T follicular helper cell (primary cell): ENCODE measurements around the gene HOXD9.

ENCODE experiments used
- DNase-seq: peaks from one replicate; pipeline ENCODE4 v3.0.0-alpha.2; 2020; ENCODE audit warnings: low read depth

HOXD9 gene

DNA sequence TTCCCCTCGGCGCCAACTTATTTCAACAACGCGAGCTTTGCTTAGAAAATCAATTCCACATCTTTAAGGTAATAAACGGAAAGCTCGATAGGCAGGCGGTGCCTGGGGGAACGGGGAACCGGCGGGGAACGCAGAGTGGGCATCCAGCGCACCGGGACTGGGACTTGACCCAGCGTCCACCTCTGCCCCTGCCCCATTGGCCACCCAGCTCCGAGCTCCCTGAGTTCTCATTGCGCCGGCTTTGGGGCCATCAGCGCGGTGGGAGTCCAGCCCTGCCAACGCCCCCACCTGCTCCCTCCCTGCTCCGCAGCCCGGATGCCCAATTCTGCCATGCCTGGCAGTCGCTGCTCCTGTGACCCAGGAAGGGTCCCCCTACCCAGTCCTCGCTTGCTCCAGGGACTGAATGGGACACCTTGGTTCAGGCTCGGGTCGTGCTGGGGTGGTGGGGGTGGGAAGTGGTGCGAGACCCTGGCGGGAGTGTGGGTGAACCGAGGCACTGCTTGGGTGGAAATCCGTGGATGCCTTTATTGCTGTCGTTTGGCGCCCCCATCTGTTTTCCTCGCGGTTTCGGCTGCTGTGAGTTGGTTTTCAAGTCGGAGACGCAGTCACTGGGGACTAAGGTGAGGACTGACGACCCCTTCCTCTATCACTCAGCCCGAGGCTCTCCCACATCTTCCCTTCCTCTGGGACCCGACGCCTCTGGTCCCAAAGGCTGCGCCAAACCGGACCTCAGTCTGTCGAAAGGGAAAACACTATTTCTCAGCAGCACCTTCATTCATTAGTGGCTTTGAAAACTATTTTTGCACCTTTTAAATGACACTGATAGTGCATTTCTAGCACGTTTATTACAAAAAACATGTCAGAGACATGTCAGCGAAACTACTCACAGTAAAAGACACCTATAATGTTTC lies 36.4 kb upstream of the HOXD9 start:
- no peak for DNase-seq

DNA sequence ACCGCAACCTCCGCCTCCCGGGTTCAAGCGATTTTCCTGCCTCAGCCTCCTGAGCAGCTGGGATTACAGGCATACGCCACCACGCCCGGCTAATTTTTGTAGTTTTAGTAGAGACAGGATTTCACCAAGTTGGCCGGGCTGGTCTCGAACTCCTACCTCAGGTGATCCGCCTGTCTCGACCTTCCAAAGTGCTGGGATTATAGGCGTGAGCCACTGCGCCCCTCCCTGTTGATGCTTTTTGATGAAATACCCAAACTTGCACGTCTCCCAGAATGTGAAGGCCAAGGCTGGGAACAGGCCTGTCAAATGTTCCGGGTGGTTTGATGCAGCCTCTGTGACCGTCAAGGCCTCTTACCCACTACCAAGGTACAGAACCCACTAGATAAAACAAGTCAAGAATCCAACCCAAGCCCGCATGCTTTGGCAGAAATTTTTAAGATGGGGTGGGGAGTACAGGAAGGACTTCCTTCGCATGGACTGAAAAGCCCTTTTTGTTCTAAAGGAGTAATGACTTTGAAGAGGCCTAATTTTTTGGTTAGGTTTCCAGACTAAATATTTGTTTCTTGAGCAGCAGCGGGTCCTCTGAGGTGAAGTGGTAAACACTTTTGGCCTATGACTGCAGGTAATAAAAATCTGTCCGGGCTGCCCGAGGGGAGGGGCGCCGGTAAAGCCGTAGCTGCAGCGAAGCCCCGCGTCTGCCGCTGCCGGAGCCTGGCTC lies 35.0 kb upstream of the HOXD9 start:
- DNase-seq: no peak

DNA sequence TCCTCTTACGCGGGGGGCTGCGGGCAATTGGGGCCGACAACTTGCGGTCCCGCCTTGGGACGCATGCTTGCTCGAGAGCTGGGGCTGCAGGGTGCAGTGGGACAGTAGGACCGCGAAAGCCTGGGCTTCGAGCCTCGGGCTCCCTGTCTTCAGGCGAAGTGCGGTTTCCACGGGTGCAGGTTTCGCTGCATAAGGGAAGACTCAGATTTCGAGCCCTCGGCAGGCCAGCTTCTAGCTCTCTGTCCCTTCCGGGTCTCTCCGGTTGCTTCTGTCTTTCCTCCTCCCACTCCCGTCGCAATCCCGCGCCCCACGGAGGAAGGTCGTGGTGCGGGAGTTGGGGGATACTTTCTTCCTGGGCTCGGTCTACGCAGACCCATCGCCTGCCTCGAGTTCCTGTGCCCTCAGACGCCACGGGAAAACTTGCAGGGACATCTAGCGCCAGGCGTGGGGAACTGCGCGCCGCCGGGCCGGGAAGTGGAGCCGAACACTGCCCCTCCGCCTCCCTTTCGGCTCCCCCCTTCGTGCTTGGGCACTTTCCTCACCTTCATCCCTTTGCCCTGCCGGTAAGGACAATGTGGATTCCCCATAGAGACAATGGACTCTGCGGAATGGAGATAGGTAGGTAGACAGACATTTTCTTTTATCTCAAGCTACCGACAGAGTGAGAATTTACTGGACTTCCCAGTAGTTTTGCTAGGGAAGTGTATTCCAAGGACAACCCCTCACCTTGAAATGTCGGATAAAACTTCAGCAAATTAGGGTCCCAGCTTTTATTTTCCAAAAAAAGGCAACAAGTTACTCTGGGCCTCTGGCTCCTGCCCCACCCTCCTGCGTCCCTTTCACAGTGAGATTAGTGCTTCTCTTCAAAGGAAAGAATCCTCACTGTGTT lies 34.2 kb upstream of the HOXD9 start:
- DNase-seq: no peak

DNA sequence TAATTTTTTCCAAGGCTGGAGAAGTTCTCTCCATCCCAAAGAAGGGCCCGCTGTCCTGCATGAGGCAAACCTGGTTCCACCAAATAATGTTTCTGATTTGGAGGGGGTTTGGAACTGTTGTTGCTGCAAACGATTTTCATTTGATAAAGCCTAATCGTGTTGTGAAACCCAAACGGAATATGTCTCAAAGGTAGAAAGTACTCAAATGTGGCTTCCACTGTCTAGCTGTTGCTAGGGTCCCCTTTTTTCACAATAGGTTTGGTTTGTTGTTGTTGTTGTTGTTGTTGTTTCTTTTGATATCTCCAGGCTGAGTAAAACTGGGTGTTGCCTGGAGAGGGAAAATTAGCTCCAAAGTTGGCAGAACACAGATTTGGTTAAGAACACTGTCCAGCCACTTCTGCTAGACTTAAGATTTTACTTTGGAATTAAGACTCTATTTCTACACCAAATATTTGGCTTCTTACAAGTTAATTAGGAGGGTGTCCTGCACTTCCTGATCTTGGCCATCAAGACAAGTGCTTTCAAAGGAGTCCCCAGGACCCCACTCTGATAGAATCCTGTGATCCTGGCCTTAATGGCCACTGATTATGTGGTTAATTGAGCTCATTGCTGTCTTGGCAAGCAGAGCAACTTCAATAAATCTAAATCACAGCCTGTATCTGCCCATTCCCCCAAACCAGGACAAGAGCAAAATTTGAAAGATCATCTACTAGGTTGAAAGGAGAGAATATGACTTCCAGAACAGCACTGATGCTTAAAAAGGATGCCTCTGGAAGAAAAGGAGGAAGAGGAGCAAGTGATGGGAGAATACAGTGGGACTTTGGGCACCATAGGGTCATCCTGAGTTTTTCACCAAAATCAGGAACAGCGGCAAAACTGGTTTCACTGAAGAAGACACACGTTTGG lies 33.3 kb upstream of the HOXD9 start:
- DNase-seq: no peak

DNA sequence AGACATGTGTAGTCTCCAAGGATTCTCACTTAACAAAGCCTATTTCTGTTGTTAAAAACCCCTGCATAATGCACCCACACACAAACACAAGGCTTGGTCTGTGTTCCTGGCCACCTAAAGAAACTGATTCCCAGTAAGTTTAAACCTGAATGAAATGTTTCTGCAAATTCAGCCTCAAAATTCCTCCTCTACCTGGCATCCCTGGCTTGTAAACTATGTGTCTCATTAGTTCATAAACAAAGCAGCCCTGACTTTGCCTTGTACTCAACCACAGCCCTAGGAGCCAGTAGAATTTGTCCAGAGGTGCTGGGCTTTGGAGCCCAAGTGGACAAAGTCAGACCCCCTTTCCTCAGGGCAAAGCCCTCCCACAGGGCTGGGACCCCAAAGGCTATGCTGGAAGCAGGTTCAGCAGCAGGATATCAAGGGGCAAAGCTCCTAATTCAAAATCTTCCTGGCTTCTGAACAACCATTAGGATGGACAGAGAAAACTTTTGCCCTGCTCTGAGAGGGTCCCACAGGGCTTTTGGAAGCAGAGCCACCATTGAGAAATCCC lies 32.6 kb upstream of the HOXD9 start:
- no peak for DNase-seq

DNA sequence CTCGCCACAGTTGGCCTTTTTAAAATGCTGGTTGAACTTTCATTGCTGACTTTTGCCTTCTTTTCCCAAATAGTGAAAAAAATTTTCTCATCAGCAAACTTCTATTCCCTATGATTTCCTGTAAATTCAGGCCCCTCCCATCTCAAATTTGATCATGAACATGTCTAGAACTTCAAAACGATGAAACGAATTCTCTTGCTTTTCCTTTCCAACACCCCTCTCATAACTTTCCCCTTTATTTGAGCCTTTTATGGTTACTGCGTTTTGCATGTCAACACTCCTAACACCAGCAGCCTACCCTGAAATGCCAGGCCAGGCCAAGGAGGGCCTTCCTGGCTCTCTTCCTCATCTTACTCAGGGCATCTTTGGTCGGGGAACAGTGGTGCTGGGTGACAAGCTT lies 31.7 kb upstream of the HOXD9 start:
- no peak for DNase-seq

DNA sequence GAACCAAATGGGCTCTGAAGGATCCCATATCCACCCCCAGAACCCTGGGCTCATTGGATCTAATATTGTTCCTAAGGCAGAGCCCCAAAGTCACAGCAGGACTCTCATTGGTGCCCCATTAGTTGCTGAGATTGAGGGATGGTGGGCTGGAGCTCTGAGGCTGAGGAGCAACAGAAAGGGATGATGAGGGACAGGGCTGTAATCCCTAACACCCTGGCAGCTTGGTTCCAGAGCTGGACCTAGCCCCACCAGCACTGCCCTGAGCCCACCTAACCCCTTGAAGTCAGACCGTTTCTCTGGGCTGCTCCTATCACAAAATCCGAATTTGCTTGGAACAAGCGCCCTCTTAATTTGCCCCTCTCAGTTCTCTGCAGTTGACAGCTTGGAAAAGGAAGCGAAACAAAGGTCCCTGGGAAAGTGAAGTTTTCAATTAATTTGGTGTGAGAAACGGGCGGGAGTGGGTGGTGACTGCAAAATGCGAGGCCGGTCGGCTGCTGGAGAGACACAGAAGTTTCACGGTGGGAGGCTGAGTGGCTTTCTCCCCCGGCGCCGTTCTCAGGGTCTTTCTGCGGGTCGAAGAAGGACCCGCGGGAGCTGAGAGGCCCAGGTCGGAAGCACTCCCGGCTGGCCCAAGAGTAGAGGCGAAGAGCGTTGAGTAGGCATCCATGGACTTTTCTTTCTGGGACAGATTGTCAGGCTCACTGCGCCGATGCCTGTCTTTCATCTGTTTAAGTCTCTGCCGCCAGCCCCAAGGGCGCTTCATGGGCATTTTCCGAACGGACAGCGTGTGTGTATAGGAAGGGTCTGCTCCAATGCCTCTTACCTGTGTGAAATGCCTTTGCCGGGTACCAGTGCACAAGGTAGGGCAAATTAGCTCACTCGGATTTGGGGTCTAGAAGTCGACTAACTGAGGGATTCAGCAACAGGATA lies 30.9 kb upstream of the HOXD9 start:
- DNase-seq: no peak

DNA sequence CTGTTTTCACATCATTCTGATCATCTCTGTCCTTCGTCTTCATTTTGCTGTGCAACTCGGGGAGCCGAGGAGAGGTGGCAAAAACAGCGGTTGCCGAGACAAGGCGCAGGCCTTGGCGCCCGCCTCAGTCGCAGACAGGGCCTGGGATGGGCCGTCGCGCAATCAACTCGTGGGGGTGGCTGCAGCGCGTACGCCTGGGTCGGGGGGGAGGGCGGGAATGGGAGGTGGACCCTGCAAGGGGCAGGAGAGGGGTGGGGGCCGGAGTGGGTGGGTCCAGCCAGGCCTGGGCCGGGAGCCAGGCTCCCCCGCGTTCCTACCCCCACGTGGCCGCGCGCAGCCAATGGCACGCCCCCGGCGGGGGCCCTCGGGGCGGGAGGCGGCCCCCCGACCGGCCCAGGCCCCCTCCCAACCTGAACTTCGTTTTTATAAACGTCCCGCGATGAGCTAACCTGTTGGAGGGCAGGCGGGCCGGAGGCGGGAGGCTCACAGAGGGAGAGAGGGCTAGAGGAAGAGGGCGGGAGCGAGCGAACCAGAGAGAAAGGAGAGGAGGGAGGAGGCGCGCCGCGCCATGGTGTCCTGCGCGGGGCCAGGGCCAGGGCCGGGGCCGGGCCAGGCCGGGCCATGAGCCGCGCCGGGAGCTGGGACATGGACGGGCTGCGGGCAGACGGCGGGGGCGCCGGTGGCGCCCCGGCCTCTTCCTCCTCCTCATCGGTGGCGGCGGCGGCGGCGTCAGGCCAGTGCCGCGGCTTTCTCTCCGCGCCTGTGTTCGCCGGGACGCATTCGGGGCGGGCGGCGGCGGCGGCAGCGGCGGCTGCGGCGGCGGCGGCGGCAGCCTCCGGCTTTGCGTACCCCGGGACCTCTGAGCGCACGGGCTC lies 30.0 kb upstream of the HOXD9 start, which contains the start of gene HOXD13:
TSS of gene HOXD13 (plus strand) at position 452 of the 875 bp plus-strand sequence. CDS start at position 622, 170 bp downstream.
- no peak for DNase-seq

DNA sequence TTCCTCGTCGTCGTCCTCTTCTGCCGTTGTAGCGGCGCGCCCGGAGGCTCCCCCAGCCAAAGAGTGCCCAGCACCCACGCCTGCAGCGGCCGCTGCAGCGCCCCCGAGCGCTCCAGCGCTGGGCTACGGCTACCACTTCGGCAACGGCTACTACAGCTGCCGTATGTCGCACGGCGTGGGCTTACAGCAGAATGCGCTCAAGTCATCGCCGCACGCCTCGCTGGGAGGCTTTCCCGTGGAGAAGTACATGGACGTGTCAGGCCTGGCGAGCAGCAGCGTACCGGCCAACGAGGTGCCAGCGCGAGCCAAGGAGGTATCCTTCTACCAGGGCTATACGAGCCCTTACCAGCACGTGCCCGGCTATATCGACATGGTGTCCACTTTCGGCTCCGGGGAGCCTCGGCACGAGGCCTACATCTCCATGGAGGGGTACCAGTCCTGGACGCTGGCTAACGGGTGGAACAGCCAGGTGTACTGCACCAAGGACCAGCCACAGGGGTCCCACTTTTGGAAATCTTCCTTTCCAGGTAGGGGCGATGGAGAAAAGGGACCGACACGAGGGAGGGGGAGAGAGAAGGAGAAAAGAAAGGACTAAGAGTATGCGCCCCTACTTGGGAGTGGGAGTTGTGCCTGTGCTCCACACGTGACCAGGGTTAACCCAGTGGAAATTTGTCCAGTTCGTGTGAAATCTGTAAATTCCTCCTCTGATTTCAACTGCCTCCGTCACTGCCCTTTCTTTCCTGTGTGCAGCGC lies 29.2 kb upstream of the HOXD9 start:
- DNase-seq: no peak

DNA sequence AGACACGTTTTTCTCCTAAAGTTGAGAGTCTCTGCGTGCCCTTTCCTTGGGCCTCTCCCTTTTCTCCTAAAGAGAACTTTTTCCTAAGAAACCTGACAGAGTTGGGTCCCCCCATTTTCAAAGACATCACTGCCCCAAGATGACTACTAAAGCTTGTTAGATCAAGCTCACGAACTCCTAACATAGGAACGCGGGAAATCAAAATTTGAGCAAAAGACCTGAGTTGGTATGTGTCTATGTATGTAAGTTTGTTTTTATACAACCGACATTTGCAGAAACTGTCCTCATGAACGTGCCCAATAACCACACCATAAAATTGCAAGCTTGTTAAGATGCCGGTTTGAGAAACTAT lies 28.6 kb upstream of the HOXD9 start:
- no peak for DNase-seq

DNA sequence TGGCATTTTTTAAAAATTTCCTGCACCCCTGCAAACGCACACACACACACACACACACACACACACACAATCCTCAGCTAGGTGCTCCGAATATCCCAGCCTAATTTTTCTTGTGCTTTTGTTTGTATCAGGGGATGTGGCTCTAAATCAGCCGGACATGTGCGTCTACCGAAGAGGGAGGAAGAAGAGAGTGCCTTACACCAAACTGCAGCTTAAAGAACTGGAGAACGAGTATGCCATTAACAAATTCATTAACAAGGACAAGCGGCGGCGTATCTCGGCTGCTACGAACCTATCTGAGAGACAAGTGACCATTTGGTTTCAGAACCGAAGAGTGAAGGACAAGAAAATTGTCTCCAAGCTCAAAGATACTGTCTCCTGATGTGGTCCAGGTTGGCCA lies 28.2 kb upstream of the HOXD9 start:
- DNase-seq: no peak

DNA sequence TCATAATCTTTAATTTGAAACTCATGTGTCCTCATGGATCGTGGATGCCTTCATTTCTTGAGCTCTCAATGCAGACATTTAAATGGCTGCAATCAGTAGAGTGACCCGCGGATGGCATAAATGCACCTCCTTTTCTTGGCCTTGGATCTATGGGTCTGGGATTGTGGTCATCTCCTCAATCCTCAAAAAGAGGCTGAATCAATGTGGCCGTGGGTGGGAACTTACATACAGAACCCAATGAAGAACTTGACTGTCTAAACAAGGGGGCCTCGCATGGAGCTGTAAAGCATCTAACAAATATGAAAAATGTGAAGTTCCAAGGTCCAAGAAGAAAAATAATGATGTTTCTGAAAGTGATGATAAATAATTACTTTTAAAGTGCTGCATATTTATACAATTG lies 27.1 kb upstream of the HOXD9 start:
- DNase-seq: no peak

DNA sequence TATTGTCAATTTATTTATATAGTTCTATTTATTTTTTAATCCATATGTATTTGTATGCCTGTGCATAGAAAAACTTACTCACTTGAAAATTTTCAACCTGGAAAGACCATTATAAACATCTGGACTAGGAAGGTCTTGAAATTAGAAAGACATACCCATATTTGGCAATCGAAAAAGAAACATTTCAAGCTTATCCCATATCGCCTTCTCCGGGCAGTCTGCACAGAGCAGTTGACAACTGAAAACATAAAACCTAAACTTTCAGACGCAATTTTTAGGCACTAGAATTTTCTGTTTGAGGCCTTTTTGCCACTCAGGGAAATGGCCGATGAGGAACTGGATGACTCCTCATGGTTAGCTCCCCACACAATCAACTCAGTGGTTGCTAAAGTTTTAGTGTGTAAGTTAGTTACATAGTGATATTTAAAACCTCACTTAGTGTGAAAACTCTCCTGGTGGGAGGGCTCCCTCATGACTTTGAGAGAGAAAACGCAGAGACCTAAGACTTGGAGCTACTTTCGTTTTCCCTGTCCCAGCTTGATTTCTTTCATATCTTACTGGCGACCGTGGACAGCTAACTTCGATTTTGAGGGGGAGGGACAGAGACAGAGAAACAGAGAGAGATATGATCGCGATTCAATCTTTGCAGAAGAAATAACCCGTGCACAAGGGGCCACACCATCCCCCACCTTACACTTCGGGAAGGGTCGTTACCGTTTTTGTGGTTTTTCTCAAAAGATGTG lies 26.1 kb upstream of the HOXD9 start:
- DNase-seq: no peak

DNA sequence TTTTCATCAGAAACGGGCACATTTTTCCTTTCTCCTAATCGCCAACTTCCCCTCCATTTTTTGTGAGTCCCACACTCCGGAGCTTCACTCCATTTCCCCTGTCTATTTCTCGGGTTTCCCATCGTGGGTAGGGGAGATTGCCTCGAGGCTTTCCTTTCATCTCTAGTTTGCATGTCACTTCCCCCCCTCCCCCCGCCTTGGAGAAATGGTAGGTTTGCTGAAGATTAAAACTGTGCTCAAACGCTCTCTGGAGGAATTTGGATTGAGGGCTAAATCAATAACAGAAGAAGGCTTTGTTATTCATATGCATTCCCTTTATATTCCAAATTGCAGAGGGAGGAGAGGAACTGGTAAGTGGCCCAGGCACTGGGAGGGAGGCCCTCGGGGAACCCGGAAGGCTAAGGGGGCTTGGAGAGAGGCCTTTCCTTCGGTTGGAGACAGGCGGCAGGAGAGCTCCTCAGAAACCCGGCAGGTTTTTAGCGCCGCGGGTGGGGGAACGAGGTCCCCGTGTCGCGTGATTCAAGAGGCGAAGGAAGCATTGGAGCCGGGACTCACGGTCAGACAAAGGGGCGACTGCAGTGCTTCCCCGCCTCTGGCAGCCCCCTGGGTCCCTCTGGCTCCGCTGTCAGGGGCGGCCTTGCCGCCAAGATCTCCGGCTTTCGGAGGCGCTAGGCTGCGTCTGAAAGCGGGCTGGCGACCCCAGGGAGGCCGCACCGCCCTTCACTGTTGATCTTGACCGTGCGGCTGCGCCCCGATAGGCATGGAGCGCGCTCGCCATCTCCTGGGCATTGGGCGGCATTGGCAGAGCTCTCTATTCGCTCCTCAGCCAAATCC lies 25.3 kb upstream of the HOXD9 start:
- DNase-seq: peak; percentile 38

DNA sequence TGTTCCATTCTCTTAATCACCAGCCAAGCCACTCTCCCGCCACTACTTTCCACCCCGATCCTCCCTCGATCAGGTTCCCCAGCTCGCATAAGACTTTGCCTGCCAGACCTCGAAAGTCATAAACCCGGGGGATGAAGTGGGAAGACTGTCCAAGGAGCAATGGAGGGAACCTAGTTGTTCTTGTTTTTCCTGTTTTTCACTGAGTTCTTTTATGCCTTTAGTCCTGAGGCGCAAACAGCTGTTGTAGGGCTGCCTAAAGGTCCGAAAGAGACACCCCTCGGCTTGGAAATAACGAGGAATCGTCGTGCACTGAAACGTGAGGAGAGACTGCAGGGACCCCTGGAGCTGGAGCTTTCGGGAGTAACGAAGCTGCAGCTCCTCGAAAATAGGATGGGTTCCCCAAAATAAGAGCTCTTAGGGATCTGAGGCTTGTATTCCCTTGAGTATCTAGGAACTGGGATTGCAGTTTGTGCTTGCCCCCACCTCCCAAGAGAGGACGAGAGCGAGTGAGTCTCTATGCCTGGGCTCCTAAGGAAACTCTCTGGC lies 24.6 kb upstream of the HOXD9 start:
- DNase-seq: no peak
